Mucosa of stomach (tissue), 1 donor: Measurements from ENCODE around the gene TRABD2B.
A peak's percentile ranks its signal among the peaks of the same experiment; 100 is the strongest.

ENCODE experiments used
- H3K27me3 ChIP-seq: one replicate; pipeline ENCODE4 v1.7.0; 2013; ENCODE audit warnings: mild to moderate bottlenecking, low read length; ENCODE audit not compliant: control insufficient read depth, insufficient read depth
- H3K36me3 ChIP-seq: one replicate; pipeline ENCODE4 v1.7.0; 2013; ENCODE audit warnings: low read length; ENCODE audit not compliant: control insufficient read depth, insufficient read depth
- H3K4me1 ChIP-seq: one replicate; pipeline ENCODE4 v1.7.0; 2013; ENCODE audit warnings: mild to moderate bottlenecking, low read length; ENCODE audit not compliant: control insufficient read depth, insufficient read depth
- H3K4me3 ChIP-seq: one replicate; pipeline ENCODE4 v1.7.0; 2013; ENCODE audit warnings: low read length
- H3K9ac ChIP-seq: one replicate; pipeline ENCODE4 v1.7.0; 2013; ENCODE audit warnings: mild to moderate bottlenecking, low read length, moderate library complexity
- H3K9me3 ChIP-seq: one replicate; pipeline ENCODE4 v1.7.0; 2013; ENCODE audit warnings: mild to moderate bottlenecking, low read length, moderate library complexity; ENCODE audit not compliant: control insufficient read depth
- donor health status: Pancreatic carcinoma.

Gene TRABD2B

GRCh38 chr1:47996406-47997226, 569 bp downstream of the TRABD2B start:
- Histone ChIP-seq H3K9ac (peak overlapping the region; percentile 12), H3K36me3 (no peaks in the 10 kb centered on the region), H3K27me3 (peaks cover 59% of the 10 kb centered on the region), H3K4me1 (no peaks in the 10 kb centered on the region), H3K9me3 (no peaks in the 10 kb centered on the region), H3K4me3 (no peak overlapping the region)

GRCh38 chr1:47996060-47996405, 1.2 kb downstream of the TRABD2B start:
- Histone ChIP-seq H3K4me1 (no peaks in the 10 kb centered on the region), H3K27me3 (peaks cover 59% of the 10 kb centered on the region), H3K4me3 (no peak overlapping the region), H3K9ac (peak overlapping the region; percentile 12), H3K36me3 (no peaks in the 10 kb centered on the region), H3K9me3 (no peaks in the 10 kb centered on the region)

GRCh38 chr1:47995306-47996050, 1.7 kb downstream of the TRABD2B start:
- Histone ChIP-seq H3K4me1 (no peaks in the 10 kb centered on the region), H3K36me3 (no peaks in the 10 kb centered on the region), H3K27me3 (peaks cover 56% of the 10 kb centered on the region), H3K9me3 (no peaks in the 10 kb centered on the region), H3K9ac (no peak overlapping the region), H3K4me3 (no peak overlapping the region)

- Histone ChIP-seq H3K9me3 (no peaks in the 10 kb centered on the region), H3K4me3 (no peak overlapping the region), H3K9ac (no peak overlapping the region), H3K36me3 (no peaks in the 10 kb centered on the region), H3K4me1 (no peaks in the 10 kb centered on the region), H3K27me3 (peaks cover 54% of the 10 kb centered on the region)
Observed at GRCh38 chr1:47993881-47994625, 3.1 kb downstream of the TRABD2B start.

GRCh38 chr1:47993416-47993740, 3.8 kb downstream of the TRABD2B start:
- Histone ChIP-seq H3K4me1 (no peaks in the 10 kb centered on the region), H3K9me3 (no peaks in the 10 kb centered on the region), H3K36me3 (no peaks in the 10 kb centered on the region), H3K9ac (no peak overlapping the region), H3K27me3 (peaks cover 47% of the 10 kb centered on the region), H3K4me3 (no peak overlapping the region)

- H3K27me3 ChIP-seq: peaks cover 42% of the 10 kb centered on the region
Observed at GRCh38 chr1:47992720-47993415, 4.3 kb downstream of the TRABD2B start.

GRCh38 chr1:47991673-47992072, 5.5 kb downstream of the TRABD2B start:
- Histone ChIP-seq H3K9me3 (no peaks in the 10 kb centered on the region), H3K27me3 (peaks cover 35% of the 10 kb centered on the region), H3K9ac (no peak overlapping the region), H3K36me3 (no peaks in the 10 kb centered on the region), H3K4me3 (no peak overlapping the region), H3K4me1 (no peaks in the 10 kb centered on the region)

More at GRCh38 chr1:47992720-47993415, 4.3 kb downstream of the TRABD2B start:
- no peak overlapping the region for H3K9ac ChIP-seq
- H3K4me1 ChIP-seq: no peaks in the 10 kb centered on the region
- H3K4me3 ChIP-seq: no peak overlapping the region
- H3K9me3 ChIP-seq: no peaks in the 10 kb centered on the region
- H3K36me3 ChIP-seq: no peaks in the 10 kb centered on the region

- Histone ChIP-seq H3K4me1 (no peaks in the 10 kb centered on the region), H3K9me3 (no peaks in the 10 kb centered on the region), H3K27me3 (peaks cover 31% of the 10 kb centered on the region), H3K4me3 (no peak overlapping the region), H3K9ac (no peak overlapping the region), H3K36me3 (no peaks in the 10 kb centered on the region)
Observed at GRCh38 chr1:47991187-47991586, 6.0 kb downstream of the TRABD2B start.

- H3K9ac ChIP-seq: no peak overlapping the region
- peaks cover 22% of the 10 kb centered on the region for H3K27me3 ChIP-seq
- H3K4me3 ChIP-seq: no peak overlapping the region
- H3K4me1 ChIP-seq: no peaks in the 10 kb centered on the region
- H3K9me3 ChIP-seq: no peaks in the 10 kb centered on the region
- no peaks in the 10 kb centered on the region for H3K36me3 ChIP-seq
Observed at GRCh38 chr1:47990286-47990685, 6.9 kb downstream of the TRABD2B start.

GRCh38 chr1:47987601-47988000, 9.6 kb downstream of the TRABD2B start:
- Histone ChIP-seq H3K9ac (no peak overlapping the region), H3K27me3 (peaks cover 2% of the 10 kb centered on the region), H3K4me3 (no peak overlapping the region), H3K36me3 (no peaks in the 10 kb centered on the region), H3K9me3 (no peaks in the 10 kb centered on the region), H3K4me1 (no peaks in the 10 kb centered on the region)

- no peak overlapping the region for H3K4me3 ChIP-seq
- H3K9me3 ChIP-seq: no peaks in the 10 kb centered on the region
- H3K9ac ChIP-seq: no peak overlapping the region
- no peaks in the 10 kb centered on the region for H3K4me1 ChIP-seq
- H3K36me3 ChIP-seq: no peaks in the 10 kb centered on the region
- no peaks in the 10 kb centered on the region for H3K27me3 ChIP-seq
Observed at GRCh38 chr1:47986761-47987200, 10.4 kb downstream of the TRABD2B start.
